Thyroid gland (tissue), 4 donors: ENCODE measurements around the gene FAM200B.

Experiments
- CTCF ChIP-seq, 6 experiments: fragments of 200-600 bp in 3 of 6; fragments of 450-650 bp in 3 of 6; sonication (generic) in 3 of 6; IDR thresholded peaks; one replicate each; pipeline ENCODE4 v1.5.1; 2016 to 2019; ENCODE audit warnings: antibody characterized with exemption in 6 of 6, mild to moderate bottlenecking in 2 of 6, inconsistent platforms in 1 of 6, moderate library complexity in 1 of 6
- POLR2A ChIP-seq, 2 donors: fragments of 450-650 bp; IDR thresholded peaks; one replicate each; pipeline ENCODE4 v1.6.1; 2017; ENCODE audit warnings: antibody characterized with exemption in 2 of 2, mild to moderate bottlenecking in 2 of 2, moderate library complexity in 1 of 2

- no peak for TF ChIP-seq CTCF (IDR thresholded peaks at IDR 0.05)
- TF ChIP-seq POLR2A (IDR thresholded peaks at IDR 0.05), result no peak
These were observed 7.9 kb downstream of the FAM200B start for GRCh38 chr4:15689540-15689939.
